HCT116 (cell line): ENCODE results near the gene KPRP.

Source experiments
- CTCF ChIP-seq, 3 experiments: fragments of 200-600 bp in 1 of 3; sonication (generic) in 1 of 3; IDR thresholded peaks in 2 of 3; conservative IDR thresholded peaks in 1 of 3; 2 replicates each; pipeline ENCODE4 v1.5.1; 2012 to 2017; ENCODE audit warnings: low read depth in 2 of 3, low read length in 2 of 3, antibody characterized with exemption in 1 of 3, borderline replicate concordance in 1 of 3, control low read depth in 1 of 3, mild to moderate bottlenecking in 1 of 3, mixed read lengths in 1 of 3, mixed run types in 1 of 3, moderate library complexity in 1 of 3; ENCODE audit not compliant: insufficient read depth in 1 of 3
- ELF1 ChIP-seq: IDR thresholded peaks from 2 replicates; pipeline ENCODE4 v1.6.1; 2012; ENCODE audit warnings: low read depth, borderline replicate concordance
- EZH2 ChIP-seq: fragments of 200-600 bp; sonication (generic); IDR thresholded peaks from 2 replicates; pipeline ENCODE4 v1.6.1; 2017; ENCODE audit warnings: antibody characterized with exemption, mixed run types
- EZH2phosphoT487 ChIP-seq: fragments of 200-600 bp; IDR thresholded peaks from 2 replicates; pipeline ENCODE4 v1.6.1; 2018; ENCODE audit warnings: antibody characterized with exemption, borderline replicate concordance
- JUND ChIP-seq: IDR thresholded peaks from 2 replicates; pipeline ENCODE4 v1.6.1; 2012
- MAX ChIP-seq: IDR thresholded peaks from 2 replicates; pipeline ENCODE4 v1.6.1; 2012
- POLR2A ChIP-seq: IDR thresholded peaks from 2 replicates; pipeline ENCODE4 v1.7.0; 2011; ENCODE audit warnings: borderline replicate concordance; ENCODE audit not compliant: insufficient read depth, insufficient read length; ENCODE audit errors: extremely low read depth
- SP1 ChIP-seq: IDR thresholded peaks from 2 replicates; pipeline ENCODE4 v1.6.1; 2012; ENCODE audit warnings: low read depth
- YY1 ChIP-seq: IDR thresholded peaks from 2 replicates; pipeline ENCODE4 v1.6.1; 2011; ENCODE audit warnings: low read length, low read depth, moderate library complexity, mild to moderate bottlenecking; ENCODE audit not compliant: insufficient replicate concordance; ENCODE audit errors: extremely low read depth
- ZNF274 ChIP-seq: fragments of 200-500 bp; sonication (Bioruptor generic); IDR thresholded peaks from 2 replicates; pipeline ENCODE4 v1.6.1; 2014; ENCODE audit warnings: mild to moderate bottlenecking, low read depth, low read length, inconsistent platforms
- TF ChIP-seq, protein P1 (sequence below): IDR thresholded peaks from 2 replicates; pipeline ENCODE4 v1.6.1; 2011; ENCODE audit warnings: mild to moderate bottlenecking, low read length, moderate library complexity; ENCODE audit not compliant: insufficient replicate concordance; ENCODE audit errors: extremely low read depth

DNA sequence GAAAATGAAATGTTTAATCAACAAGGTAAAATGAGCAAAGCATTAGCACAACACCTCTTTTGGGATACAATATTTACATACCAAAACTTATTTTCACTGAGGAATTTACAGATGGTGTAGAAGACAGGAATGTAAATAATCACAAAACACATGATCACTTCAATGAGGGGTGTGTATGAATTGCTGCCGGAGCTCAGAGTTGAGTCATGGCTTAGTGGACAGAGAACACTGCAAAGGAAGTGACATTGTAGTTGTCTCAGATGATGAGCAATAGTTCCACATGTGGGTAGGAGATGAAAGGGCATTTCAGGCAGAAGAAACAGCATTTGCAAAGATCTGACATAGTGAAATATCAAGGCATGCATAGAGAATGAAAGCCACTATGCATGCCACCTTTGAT is 5.6 kb upstream of the KPRP start:
- TF ChIP-seq EZH2 = no peak
- TF ChIP-seq POLR2A = no peak
- TF ChIP-seq MAX = no peak
- TF ChIP-seq CTCF (IDR thresholded peaks at IDR 0.05 in 2 of 3, conservative IDR thresholded peaks at IDR 0.05 in 1 of 3; ENCODE audit: borderline replicate concordance in 1 of 3, insufficient read depth in 1 of 3, low read depth in 2 of 3, low read length in 2 of 3) = no peak
- no peak for TF ChIP-seq YY1
- TF ChIP-seq ELF1 = no peak
- no peak for TF ChIP-seq EZH2phosphoT487
- TF ChIP-seq JUND = no peak
- TF ChIP-seq SP1 = no peak
- TF ChIP-seq ZNF274 = no peak
- TF ChIP-seq, protein P1, sequence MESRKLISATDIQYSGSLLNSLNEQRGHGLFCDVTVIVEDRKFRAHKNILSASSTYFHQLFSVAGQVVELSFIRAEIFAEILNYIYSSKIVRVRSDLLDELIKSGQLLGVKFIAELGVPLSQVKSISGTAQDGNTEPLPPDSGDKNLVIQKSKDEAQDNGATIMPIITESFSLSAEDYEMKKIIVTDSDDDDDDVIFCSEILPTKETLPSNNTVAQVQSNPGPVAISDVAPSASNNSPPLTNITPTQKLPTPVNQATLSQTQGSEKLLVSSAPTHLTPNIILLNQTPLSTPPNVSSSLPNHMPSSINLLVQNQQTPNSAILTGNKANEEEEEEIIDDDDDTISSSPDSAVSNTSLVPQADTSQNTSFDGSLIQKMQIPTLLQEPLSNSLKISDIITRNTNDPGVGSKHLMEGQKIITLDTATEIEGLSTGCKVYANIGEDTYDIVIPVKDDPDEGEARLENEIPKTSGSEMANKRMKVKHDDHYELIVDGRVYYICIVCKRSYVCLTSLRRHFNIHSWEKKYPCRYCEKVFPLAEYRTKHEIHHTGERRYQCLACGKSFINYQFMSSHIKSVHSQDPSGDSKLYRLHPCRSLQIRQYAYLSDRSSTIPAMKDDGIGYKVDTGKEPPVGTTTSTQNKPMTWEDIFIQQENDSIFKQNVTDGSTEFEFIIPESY = no peak
